ENCODE results near the gene SLC25A33.
"Not testable (repeated sequence)": the region's sequence is repeated elsewhere in the genome, so short reads cannot be mapped to it uniquely, and the experiment has no call there.

SLC25A33 gene, protein sequence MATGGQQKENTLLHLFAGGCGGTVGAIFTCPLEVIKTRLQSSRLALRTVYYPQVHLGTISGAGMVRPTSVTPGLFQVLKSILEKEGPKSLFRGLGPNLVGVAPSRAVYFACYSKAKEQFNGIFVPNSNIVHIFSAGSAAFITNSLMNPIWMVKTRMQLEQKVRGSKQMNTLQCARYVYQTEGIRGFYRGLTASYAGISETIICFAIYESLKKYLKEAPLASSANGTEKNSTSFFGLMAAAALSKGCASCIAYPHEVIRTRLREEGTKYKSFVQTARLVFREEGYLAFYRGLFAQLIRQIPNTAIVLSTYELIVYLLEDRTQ

DNA sequence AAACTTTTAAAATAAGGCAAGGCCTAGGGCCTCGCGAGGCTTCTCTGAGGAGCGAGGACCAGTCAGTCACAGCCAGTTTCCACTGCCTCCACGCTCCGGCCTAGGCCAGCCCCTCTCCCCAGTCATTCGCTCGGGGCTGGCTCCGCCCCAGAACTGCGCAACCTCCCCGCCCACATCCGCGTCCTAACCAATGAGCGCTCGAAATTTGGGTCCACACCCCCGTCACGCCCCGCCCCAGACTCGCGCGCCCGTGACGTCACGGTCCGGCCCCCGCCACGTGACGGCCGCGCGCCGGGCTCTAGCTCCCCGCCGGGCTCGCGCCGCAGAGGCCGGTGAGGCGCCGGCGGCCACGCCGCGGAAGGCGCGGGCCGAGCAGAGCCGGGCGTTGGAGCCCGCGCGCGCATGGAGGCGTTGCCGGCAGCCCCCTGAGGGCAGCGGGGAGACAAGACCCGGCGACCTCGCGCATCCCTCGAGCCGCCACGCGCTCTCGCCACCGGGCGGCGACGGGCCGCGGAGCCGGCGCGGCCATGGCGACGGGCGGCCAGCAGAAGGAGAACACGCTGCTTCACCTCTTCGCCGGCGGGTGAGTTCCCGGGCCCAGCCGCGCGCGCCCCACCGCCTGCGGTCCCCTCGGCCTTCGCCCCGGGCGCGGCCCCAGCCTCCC, at the start of gene SLC25A33:
SLC25A33 (plus strand) TSS at position 301 of the 664 bp plus-strand sequence; CDS start at position 528, 227 bp downstream.
- peak; percentile 94 to 97 for DNase-seq (ENCODE audit: low read depth in 2 of 2, low spot score in 1 of 2)

DNA sequence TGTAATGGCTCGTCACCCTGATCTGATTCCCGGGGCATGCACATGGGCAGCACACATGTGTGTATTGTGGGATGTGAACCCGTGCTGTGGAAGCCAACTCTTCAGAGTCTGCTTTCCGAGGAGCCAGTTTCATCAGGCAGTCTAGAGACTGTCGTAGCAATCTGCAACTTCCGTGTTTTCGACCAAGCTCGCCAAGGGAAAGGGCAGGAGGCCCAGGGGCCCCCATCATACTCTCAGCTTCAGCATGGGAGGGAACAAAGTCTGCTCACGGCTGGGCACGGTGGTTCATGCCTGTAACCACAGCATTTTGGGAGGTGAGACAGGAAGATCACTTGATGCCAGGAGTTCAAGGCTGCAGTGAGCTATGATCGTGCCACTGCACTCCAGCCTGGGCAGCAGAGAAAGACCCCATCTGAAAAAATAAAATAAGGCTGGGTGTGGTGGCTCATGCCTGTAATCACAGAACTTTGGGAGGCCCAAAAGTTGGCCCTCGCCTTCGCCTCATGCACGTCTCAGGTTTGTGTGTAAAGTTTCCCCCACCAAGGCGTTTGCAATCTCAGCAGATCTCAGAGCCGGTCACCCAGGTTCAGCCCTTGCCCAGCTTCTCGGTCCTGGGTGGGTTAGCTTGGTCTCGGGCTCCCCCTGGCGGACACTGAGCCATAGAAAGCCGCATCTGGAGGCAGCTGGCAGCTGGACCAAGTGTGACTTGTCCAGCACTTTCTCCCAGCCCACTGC, 48.5 kb upstream of the SLC25A33 start:
- peak; percentile 63 to 81 for DNase-seq (ENCODE audit: low read depth in 2 of 2, low spot score in 1 of 2)

- DNase-seq (ENCODE audit: low read depth in 2 of 2, low spot score in 1 of 2) = no peak
Observed at GRCh38 chr1:9493326-9493725, 45.9 kb upstream of the SLC25A33 start.

DNA sequence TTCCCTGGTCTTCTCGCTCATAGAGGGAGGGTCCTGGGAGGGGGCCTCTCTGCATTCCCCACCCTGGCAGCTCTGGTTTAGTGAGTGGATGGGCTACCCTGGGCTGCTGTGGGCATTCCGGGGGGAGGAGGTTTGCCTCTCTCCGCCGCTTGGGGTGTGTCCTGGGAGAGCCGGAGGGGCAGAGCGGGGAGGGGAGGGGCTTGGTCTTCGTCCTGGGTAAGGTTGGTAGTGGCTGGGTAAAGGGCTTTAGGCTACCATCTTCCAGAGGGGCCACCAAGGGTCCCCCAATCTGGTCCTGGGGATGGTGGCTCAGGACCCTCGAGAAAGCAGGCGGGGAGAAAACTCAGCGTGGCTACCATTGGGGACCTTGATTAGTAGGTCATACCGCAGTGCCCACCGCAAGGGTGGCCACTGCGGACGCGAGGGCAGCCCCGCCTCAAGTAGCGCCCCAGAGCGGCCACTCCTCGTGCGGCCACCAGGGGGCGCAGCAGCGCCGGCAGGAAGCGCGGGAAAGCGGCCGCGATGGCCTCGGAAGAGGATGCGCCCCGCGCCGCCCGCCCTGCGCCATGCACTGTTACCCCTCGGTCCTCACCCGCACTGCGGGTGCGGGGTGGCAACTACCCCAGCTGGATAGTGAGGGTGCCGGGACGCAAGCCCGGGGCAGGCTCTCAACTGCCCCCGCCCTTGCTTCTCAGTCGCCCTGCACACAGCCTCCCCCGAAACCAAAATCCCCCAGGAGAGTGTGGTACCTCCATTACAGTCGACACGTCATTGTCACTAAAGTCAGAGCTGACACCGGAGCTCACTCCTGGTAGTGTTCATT, 44.1 kb upstream of the SLC25A33 start:
- DNase-seq (ENCODE audit: low read depth in 2 of 2, low spot score in 1 of 2) = peak; percentile 11 to 12

- DNase-seq (ENCODE audit: low read depth in 2 of 2, low spot score in 1 of 2) = no peak
Observed at GRCh38 chr1:9495854-9496374, 43.4 kb upstream of the SLC25A33 start.

DNA sequence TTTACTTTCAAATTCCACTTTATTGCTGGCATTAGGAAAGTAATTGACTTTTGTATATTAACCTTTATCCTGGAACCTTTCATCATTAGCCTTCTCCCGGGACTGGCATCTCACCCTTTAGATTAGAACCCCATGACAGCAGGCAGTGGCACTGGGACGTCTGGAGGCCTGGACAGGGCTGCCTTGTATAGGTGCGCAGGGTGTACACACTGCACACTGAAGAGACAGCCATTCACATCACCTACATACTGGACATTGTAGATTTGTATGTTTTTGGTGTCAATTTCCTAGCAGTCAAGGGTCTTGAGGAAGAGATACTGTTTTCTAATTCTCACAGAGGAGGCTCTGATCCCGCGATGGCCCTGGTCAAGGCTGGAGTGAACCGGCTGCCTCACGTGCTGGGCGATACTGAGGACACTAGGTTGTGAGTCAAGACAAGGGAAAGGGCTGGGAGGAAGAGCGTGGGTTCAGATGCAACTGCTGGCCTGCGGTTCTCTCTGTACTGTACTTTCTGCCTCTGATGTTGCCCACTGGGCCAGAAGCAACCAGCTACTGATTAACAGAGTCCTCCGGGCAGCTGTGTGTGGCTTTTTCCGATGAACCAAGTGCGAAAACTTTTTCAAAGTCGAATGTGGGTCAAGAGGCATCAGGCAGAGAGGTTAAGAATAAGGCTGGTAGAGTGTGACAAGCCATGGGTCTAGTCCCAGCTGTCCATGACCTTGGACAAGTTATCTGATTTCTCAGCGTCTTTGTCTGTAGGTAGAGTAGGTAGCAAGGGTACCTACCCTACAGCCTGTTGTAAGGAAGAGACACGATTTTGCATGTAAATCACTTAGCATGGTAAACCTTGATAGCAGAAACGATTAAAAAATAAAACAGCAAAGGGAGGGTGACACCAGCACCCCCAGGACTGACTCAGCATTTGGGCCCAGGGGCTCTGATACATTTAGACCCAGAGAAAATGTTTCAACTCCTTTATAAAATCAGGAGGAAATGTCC, 38.2 kb upstream of the SLC25A33 start:
- no peak for DNase-seq (ENCODE audit: low read depth in 2 of 2, low spot score in 1 of 2)

- DNase-seq (ENCODE audit: low read depth in 2 of 2, low spot score in 1 of 2) = no peak
Observed at GRCh38 chr1:9503001-9503675, 36.1 kb upstream of the SLC25A33 start.

GRCh38 chr1:9505143-9505542, 34.1 kb upstream of the SLC25A33 start:
- DNase-seq (ENCODE audit: low read depth in 2 of 2, low spot score in 1 of 2) = no peak

- no peak for DNase-seq (ENCODE audit: low read depth in 2 of 2, low spot score in 1 of 2)
Observed at GRCh38 chr1:9506901-9507300, 32.4 kb upstream of the SLC25A33 start.

DNA sequence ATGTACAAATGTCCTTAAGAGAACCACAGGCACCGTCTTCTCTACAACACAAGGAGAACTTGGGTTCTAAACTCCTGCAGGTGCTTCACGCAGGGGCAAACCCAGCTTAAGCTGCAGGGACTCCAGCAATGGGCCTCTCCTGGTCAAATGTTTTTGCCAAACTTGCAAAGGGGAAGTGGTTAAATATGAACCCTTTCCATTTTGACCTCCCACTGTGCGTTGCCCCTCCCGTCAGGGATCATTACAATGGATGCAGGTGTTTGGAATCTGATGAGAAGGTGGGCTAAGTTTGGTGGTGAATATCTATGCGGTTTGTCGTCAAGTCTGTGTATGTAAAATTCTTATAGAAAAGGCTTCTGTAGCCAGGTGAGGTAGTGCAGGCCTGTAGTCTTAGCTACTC, 29.1 kb upstream of the SLC25A33 start:
- DNase-seq (ENCODE audit: low read depth in 2 of 2, low spot score in 1 of 2) = no peak

DNA sequence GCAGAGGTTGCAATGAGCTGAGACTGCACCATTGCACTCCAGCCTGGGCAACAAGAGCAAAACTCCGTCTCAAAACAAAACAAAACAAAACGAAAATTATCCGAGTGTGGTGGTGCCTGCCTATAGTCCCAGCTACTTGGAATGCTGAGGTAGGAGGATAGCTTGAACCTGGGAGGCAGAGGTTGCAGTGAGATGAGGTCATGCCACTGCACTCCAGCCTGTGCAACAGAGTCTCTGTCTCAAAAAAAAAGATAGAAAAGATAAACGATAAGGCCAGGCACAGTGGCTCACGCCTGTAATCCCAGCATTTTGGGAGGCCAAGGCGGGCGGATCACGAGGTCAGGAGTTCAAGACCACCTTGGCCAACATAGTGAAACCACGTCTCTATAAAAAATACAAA, 23.7 kb upstream of the SLC25A33 start:
- DNase-seq (ENCODE audit: low read depth in 2 of 2, low spot score in 1 of 2) = not testable (repeated sequence)

DNA sequence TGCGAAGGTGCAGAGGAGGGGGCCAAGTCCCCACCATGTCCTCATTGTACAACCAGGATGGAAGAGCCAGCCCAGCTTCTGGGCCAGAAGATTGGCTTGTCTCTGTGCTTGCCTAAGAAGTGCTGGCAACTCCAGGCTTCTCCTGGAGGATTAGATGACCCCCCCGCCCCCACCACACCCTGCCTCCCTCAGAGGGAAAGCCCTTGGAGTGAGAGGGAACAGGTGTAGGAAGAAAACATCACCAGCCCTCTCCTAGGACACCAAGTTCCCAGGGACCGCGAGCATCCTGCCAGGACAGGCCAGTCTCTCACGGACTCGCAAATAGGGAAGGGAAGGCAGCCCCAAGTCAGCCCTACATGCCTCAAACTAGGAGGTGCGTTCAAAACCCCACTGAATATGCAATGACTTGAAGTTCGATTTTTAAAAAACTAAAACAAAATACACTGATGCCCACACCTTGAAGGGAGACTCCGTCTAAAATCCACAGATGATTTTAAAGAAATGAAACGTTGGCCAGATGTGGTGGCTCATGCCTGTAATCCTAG, 20.7 kb upstream of the SLC25A33 start:
- no peak for DNase-seq (ENCODE audit: low read depth in 2 of 2, low spot score in 1 of 2)

DNA sequence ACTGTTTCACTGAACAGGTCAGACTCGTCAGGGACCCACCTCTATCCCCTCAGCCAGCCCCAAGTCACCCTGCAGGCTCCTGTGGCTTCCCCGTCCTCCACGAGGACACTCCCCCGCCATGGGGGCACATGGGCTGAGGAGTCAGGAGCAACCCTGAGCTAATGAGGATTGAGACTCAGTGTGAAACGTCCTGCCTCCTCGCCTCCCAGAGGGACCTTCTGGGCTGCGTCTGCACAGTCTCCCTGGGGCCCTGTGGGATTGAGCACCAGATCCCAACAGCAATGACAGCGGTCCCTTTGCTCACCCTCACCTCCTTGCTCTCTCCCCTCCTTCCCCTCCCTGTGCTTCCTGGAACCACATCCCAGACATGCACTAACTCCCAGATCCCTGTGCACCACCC, 18.9 kb upstream of the SLC25A33 start:
- no peak for DNase-seq (ENCODE audit: low read depth in 2 of 2, low spot score in 1 of 2)

DNA sequence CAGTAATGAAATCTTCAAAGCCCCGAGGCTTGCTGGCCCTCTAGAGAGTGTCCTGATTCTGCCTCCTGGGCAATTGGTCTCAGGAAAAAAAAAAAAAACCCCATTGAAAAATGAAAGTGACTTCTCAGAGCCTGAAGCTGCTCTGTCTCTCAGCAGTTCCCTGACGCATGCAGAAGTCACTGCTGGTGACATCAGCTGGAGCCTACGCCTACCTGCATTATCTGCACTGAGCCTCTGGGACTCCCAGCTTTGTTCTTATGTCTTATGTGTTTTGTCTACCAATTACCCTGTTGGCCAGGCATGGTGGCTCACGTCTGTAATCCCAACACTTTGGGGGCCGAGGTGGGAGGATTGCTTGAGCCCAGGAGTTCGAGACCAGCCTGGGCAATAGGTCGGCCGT, 10.1 kb upstream of the SLC25A33 start:
- DNase-seq (ENCODE audit: low read depth in 2 of 2, low spot score in 1 of 2) = no peak

- DNase-seq (ENCODE audit: low read depth in 2 of 2, low spot score in 1 of 2) = no peak
Observed at GRCh38 chr1:9530320-9530719, 8.9 kb upstream of the SLC25A33 start.

- no peak for DNase-seq (ENCODE audit: low read depth in 2 of 2, low spot score in 1 of 2)
Observed at GRCh38 chr1:9534953-9535352, 4.3 kb upstream of the SLC25A33 start.

DNA sequence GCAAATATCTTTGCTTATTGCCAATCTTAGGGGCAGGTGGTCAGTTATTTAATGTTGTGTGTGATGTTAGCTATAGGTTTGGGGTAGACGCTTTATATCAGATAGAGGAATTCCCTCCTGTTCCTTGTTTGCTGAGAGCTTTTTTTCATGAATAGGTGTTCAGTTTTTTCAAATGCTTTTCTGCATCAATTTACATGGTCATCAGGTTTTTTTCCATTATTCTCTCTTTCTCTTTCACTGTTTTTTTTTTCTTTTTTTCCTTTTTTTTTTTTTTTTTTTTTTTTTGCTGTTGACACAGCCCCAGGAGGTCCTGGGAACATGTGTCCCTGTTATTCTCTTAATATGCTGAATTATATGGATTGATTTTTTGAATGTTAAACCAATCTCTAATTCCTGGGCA, 3.0 kb upstream of the SLC25A33 start:
- no peak for DNase-seq (ENCODE audit: low read depth in 2 of 2, low spot score in 1 of 2)

DNA sequence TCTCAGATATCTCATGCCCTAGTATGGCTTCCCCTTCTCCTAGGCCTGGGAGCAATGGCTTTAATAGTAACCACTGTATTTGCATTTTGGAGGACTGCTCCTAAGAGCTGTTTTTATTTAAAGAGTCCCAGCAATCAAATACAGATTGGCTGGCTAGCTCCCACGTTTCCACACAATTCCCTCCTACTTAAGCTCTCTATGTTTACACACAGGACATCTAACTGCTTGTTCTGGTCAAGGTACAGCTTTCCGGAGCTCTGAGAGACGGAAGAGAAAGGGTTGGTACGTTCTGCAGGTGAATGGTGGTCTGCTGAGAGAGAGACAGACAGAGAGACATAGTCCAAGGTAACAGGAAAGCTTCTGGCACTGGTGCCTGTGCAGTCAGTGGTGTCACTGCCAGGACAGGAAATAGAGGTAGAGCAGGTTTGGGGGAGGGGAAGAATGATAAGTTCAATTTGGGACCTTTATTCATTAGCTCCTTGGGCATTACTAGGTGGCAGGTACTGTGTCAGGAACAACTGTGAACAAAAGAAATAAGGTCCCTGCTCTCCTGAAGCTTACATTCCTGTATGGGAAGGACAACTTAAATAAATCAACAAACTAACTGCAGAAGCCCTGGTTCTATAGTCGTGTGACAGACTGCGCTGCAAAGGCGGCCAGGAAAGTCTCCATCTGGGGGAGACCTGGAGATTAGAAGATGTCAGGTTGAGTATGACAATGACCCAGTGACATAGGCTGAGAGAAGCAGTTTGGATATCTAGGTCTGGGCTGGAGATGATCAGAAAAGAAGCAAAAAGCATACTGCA, 1.2 kb upstream of the SLC25A33 start:
- no peak for DNase-seq (ENCODE audit: low read depth in 2 of 2, low spot score in 1 of 2)
